Panc1 (cell line): ENCODE measurements around the gene UMAD1. TPM values are rescaled to one million over a fixed set of nuclear protein-coding genes. Genes with fewer than 3 reads are reported as not detected.

Experiments used
- ATAC-seq: fragments of 200-7000 bp; cut with Tn5 transposase; 2 replicates; pipeline ENCODE4 v1.9.1; 2020; ENCODE audit warnings: mild to moderate bottlenecking, moderate library complexity
- BruUV-seq: library from RNA; stranded (reverse); fragments of 400-500 nt; replicated peaks from 2 replicates; lab custom pipeline; 2021; lab: Mats Ljungman, UMichigan
- CTCF ChIA-PET: fragments of 300-600 bp; sonication (Branson Sonifier 250); formaldehyde crosslinking; loops from one replicate; lab custom pipeline; 2022; ENCODE audit warnings: antibody characterized with exemption; lab: Charles Lee
- POLR2A ChIA-PET: fragments of 300-600 bp; sonication (Branson Sonifier 250); formaldehyde crosslinking; loops from one replicate; lab custom pipeline; 2022; ENCODE audit warnings: antibody characterized with exemption; lab: Charles Lee
- DNase-seq: peaks from one replicate; pipeline ENCODE4 v3.0.0-alpha.2; 2010; ENCODE audit warnings: low read depth, low spot score
- H3K27ac ChIP-seq: 2 replicates; pipeline ENCODE4 v1.5.1; 2011; ENCODE audit warnings: mild to moderate bottlenecking, low read length, inconsistent platforms
- H3K27me3 ChIP-seq: fragments of 200-500 bp; sonication (Bioruptor generic); 2 replicates; pipeline ENCODE4 v1.6.0; 2014; ENCODE audit warnings: low read length, inconsistent platforms; ENCODE audit not compliant: control insufficient read depth, insufficient read depth
- H3K36me3 ChIP-seq: fragments of 200-500 bp; sonication (Bioruptor generic); 2 replicates; pipeline ENCODE4 v1.5.1; 2014; ENCODE audit warnings: inconsistent platforms, mild to moderate bottlenecking, low read length, moderate library complexity; ENCODE audit not compliant: control insufficient read depth, insufficient read depth
- H3K4me1 ChIP-seq: 2 replicates; pipeline ENCODE4 v1.5.1; 2011; ENCODE audit warnings: inconsistent platforms, mild to moderate bottlenecking, low read length, moderate library complexity; ENCODE audit not compliant: control insufficient read depth, insufficient read depth
- H3K4me3 ChIP-seq, 2 experiments: 2 replicates each; pipeline ENCODE4 v1.5.1; 2011 to 2012; ENCODE audit warnings: low read depth in 2 of 2, low read length in 2 of 2, mild to moderate bottlenecking in 2 of 2, inconsistent platforms in 1 of 2, moderate library complexity in 1 of 2
- H3K9me3 ChIP-seq: fragments of 200-500 bp; sonication (Bioruptor generic); 2 replicates; pipeline ENCODE4 v1.5.1; 2014; ENCODE audit warnings: low read depth, mild to moderate bottlenecking, inconsistent platforms, low read length, moderate library complexity; ENCODE audit not compliant: control insufficient read depth, insufficient read depth
- CTCF ChIP-seq: fragments of 450-650 bp; IDR thresholded peaks from 2 replicates; pipeline ENCODE4 v1.5.1; 2017; ENCODE audit warnings: mild to moderate bottlenecking
- POLR2AphosphoS5 ChIP-seq: IDR thresholded peaks from 2 replicates; pipeline ENCODE4 v1.6.1; 2012; ENCODE audit warnings: mild to moderate bottlenecking, low read depth, low read length, moderate library complexity
- REST ChIP-seq, 2 experiments: IDR thresholded peaks; 2 replicates each; pipeline ENCODE4 v1.6.1; 2011 to 2012; ENCODE audit warnings: low read depth in 2 of 2, control low read depth in 1 of 2, low read length in 1 of 2, mild to moderate bottlenecking in 1 of 2, moderate library complexity in 1 of 2; ENCODE audit not compliant: insufficient read depth in 1 of 2
- SIN3A ChIP-seq: IDR thresholded peaks from 2 replicates; pipeline ENCODE4 v1.6.1; 2012; ENCODE audit warnings: low read depth, mild to moderate bottlenecking, low read length, moderate library complexity, borderline replicate concordance; ENCODE audit not compliant: insufficient read depth
- TCF7L2 ChIP-seq: IDR thresholded peaks from 2 replicates; pipeline ENCODE4 v1.6.1; 2011; ENCODE audit warnings: mild to moderate bottlenecking, low read depth, low read length, inconsistent platforms
- in situ Hi-C: cut with HindIII; loops from 2 replicates; pipeline ENCODE4 v1.10.0; 2016; ENCODE audit warnings: low sequenced_read_pairs, low pct_unique_long_range_greater_than_20kb
- intact Hi-C: fragments of 100-400 bp; cut with micrococcal nuclease; formaldehyde crosslinking; loops from one replicate; pipeline ENCODE4 v1.10.0; 2022; ENCODE audit not compliant: unreplicated experiment
- total RNA-seq: library from RNA; stranded (reverse); gene quantifications from one replicate; pipeline ENCODE4 v1.2.1, GENCODE V29; 2021; ENCODE audit not compliant: unreplicated experiment

The UMAD1 gene
- total RNA-seq, 1 experiment from 2014 or later: 19.9 TPM

GRCh38 chr7:7857143-7857583, 216.6 kb downstream of the UMAD1 start:
- no peaks in the 10 kb centered on the region for H3K9me3 ChIP-seq
- H3K4me3 ChIP-seq: no peak overlapping the region
- POLR2A ChIA-PET: no interaction called here
- no peak overlapping the region for H3K27ac ChIP-seq
- CTCF ChIA-PET: no interaction called here
- BruUV-seq: no TSS peak
- H3K4me1 ChIP-seq: no peaks in the 10 kb centered on the region
- DNase-seq: no peak
- no peaks in the 10 kb centered on the region for H3K36me3 ChIP-seq
- H3K27me3 ChIP-seq: no peaks in the 10 kb centered on the region
- in situ Hi-C loops (no loop called here), intact Hi-C loops (no loop called here)
- no peak for ATAC-seq
- TF ChIP-seq REST (IDR thresholded peaks at IDR 0.05; ENCODE audit: insufficient read depth in 1 of 2, low read depth in 2 of 2, low read length in 1 of 2) (no peak), POLR2AphosphoS5 (no peak), CTCF (no peak), TCF7L2 (no peak), SIN3A (no peak)

GRCh38 chr7:7858559-7858958, 218.0 kb downstream of the UMAD1 start:
- no TSS peak for BruUV-seq
- CTCF ChIA-PET: no interaction called here

More at GRCh38 chr7:7858559-7858958, 218.0 kb downstream of the UMAD1 start:
- DNase-seq: no peak
- POLR2A ChIA-PET: interaction anchor here (0.6 kb wide), 1 partner anchor 389 kb away, joined by 3 read pairs; no protein-coding TSS in a partner anchor
- no peak overlapping the region for H3K4me3 ChIP-seq
- H3K27ac ChIP-seq: no peak overlapping the region
- no peaks in the 10 kb centered on the region for H3K9me3 ChIP-seq
- TF ChIP-seq CTCF: no peak
- no peaks in the 10 kb centered on the region for H3K4me1 ChIP-seq
- no peaks in the 10 kb centered on the region for H3K27me3 ChIP-seq
- H3K36me3 ChIP-seq: no peaks in the 10 kb centered on the region
- intact Hi-C loops: no loop called here
- no peak for ATAC-seq
- in situ Hi-C loops: no loop called here
